ENCODE measurements around the gene N4BP2L2. TPM values are rescaled to one million over a fixed set of nuclear protein-coding genes. Genes with fewer than 3 reads are reported as not detected.

The N4BP2L2 gene
- total and polyA plus RNA-seq, 9 of the 15 experiments (the other 6 are each of a cell fraction or from before 2014, with no cell fraction given), result 33.9 to 76.4 (median 48.7) TPM

GRCh38 chr13:32587011-32587810, 48.6 kb upstream of the N4BP2L2 start (continued):
- TF ChIP-seq NONO (IDR thresholded peaks at IDR 0.05; ENCODE audit: low read depth in 2 of 2, low read length in 1 of 2) (0 out of 4 replicates have a peak, but pooled peaks of 1 of the 2 experiments have one; percentile 18), SIN3B (IDR thresholded peaks at IDR 0.05; ENCODE audit: low read depth) (0 out of 2 replicates have a peak, but pooled peaks have one; percentile 12), CTCF (IDR thresholded peaks at IDR 0.05 in 2 of 3, conservative IDR thresholded peaks at IDR 0.05 in 1 of 3; ENCODE audit: insufficient read depth in 2 of 3, low read depth in 1 of 3, low read length in 3 of 3) (peak in 1 of 3 experiments; percentile 36; a peak in 1 of 6 replicates), ZBTB1 (CRISPR knock-in tag; IDR thresholded peaks at IDR 0.05; ENCODE audit: borderline replicate concordance, low read depth) (no peak), RBM22 (IDR thresholded peaks at IDR 0.05; ENCODE audit: low read depth, low read length, poor library complexity, severe bottlenecking) (no peak), C11orf30 (IDR thresholded peaks at IDR 0.05; ENCODE audit: low read depth) (no peak), TFE3 (CRISPR knock-in tag; IDR thresholded peaks at IDR 0.05) (no peak), MBD1 (CRISPR knock-in tag; IDR thresholded peaks at IDR 0.05) (no peak), POLR2G (IDR thresholded peaks at IDR 0.05; ENCODE audit: low read depth, low read length) (peak; percentile 30; the same call in 1 of the 2 replicates), ZNF740 (CRISPR knock-in tag; IDR thresholded peaks at IDR 0.05) (no peak), ZNF740 (tag; IDR thresholded peaks at IDR 0.05) (no peak), ZSCAN29 (IDR thresholded peaks at IDR 0.05) (no peak), ZNF780A (CRISPR knock-in tag; IDR thresholded peaks at IDR 0.05) (no peak), E2F6 (IDR thresholded peaks at IDR 0.05; ENCODE audit: borderline replicate concordance in 1 of 2, extremely low read depth in 1 of 2, insufficient read depth in 1 of 2, insufficient read length in 1 of 2, low read depth in 1 of 2, low read length in 1 of 2, poor library complexity in 1 of 2, severe bottlenecking in 1 of 2) (peak in 1 of 2 experiments; percentile 29), GABPA (tag; conservative IDR thresholded peaks at IDR 0.05; ENCODE audit: low read depth) (peak; percentile 42)
